H54 (cell line): ENCODE results near the gene TLR2.

Experiments used
- DNase-seq: peaks from one replicate; pipeline ENCODE4 v3.0.0; 2011; ENCODE audit warnings: low spot score, mixed read lengths; ENCODE audit not compliant: insufficient read length
- FAIRE-seq: peaks from 3 replicates; lab custom pipeline; 2011; peaks lifted over from hg19 to GRCh38; lab: Jason Lieb, UNC
- POLR2A ChIP-seq: IDR thresholded peaks from 2 replicates; pipeline ENCODE4 v1.6.1; 2011; ENCODE audit warnings: low read depth, mild to moderate bottlenecking, low read length

TLR2 gene

DNA sequence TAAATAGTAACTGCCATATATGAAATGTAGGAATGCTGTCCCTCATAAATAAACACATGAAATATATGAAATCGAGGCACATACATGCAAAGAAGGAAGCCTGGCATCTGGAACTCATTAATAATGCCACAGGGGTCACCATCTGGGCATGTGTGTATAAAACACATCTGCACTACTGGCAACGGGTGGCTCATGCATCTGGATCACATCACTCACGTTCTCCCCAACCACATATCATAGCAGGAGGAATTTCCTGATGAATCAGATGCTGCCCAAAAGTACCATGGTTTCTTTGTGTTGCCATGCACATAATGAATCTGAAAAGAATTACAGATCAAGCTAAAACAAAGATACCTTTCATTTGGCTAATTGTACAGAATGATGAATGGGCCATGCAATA is 47.2 kb downstream of the TLR2 start:
- no peak for TF ChIP-seq POLR2A
- FAIRE-seq (peak; percentile 73), DNase-seq (peak; percentile 35)

DNA sequence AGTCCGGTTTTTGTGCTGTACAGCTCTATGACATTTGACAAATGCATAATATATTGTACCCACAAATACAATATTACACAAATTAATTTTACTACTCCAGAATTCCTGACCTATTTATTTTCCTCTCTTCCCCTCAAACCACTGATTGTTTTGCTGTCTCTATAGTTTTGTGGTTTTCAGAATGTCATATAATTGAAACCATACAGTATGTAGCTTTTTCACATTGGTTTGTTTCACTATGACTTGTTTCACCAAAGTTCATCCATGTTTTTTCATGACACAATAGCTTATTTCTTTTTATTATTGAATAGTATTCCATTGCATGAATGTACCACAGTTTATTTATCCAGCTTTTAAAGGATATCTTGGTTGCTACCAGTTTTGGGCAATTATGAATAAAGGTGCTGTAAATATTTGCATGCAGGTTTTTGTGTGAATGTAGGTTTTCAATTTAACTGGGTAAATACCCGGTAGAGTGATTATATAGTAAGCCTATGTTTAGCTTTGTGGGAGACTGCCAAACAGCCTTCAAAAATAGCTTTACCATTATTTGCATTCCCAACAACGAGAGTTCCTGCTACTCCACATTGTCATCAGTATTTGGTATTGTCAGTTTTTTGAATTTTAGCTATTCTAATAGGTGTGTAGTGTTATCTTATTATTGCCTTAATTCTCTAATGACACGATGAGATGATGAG is 49.8 kb downstream of the TLR2 start:
- FAIRE-seq (no peak), DNase-seq (no peak)
- TF ChIP-seq POLR2A = no peak

DNA sequence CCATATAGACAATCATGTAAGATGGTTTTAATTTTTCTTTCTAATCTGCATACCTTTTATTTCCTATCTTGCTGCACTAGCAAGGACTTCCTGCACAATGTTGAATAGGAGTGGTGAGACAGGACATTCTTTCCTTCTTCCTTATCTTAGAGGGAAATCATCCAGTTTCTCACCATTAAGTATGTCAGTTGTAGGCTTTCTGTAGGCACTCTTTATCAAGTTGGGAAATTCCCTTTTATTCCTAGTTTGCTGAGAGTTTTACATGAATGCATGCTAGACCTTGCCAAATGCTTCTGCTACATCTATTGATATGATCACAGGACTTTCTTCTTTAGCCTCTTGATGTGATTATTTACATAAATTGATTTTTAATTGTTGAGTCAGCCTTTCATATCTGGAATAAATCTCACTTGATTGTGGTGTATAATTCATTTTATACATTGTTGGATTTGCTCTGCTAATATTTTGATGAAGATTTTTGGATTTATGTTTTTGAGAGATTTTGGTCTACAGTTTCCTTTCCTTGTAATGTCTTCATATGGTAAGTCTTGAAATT is 51.9 kb downstream of the TLR2 start:
- no peak for TF ChIP-seq POLR2A
- FAIRE-seq = no peak
- no peak for DNase-seq

DNA sequence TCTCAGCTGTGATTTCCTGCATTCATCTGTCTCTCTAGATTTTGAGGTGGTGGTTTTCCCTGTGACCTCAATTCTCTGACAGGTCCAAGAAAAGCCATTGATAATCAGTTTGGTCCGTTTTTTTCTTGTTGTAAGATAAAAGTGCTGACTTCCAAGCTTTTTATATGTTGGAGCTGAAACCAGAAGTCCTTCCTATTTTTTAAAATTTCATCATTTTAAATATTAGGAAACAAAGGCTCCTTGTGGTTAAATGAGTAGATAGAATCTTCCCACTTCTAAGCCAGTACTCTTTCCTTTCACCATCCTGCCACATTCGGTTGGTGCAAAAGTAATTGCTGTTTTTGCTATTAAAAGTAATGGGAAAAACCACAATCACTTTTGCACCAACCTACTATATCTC is 57.5 kb downstream of the TLR2 start:
- no peak for DNase-seq
- no peak for TF ChIP-seq POLR2A
- no peak for FAIRE-seq

DNA sequence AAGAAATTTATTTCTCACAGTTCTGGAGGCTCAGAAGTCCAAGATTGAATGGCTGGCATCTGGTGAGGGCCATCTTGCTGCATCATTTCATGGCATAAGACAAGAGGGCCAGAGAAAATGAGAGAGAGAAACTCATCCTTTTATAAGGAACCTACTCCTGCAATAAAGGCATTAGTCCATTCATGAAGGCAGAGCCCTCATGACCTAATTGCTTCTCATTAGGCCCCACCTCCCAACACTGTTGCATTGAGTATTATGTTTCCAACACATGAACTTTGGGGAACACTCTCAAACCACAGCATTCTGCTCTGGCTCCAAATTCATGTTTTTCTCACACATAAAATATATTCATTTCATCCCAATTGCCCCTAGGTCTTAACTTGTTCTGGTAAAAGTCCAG is 61.6 kb downstream of the TLR2 start:
- no peak for FAIRE-seq
- DNase-seq = no peak
- no peak for TF ChIP-seq POLR2A

DNA sequence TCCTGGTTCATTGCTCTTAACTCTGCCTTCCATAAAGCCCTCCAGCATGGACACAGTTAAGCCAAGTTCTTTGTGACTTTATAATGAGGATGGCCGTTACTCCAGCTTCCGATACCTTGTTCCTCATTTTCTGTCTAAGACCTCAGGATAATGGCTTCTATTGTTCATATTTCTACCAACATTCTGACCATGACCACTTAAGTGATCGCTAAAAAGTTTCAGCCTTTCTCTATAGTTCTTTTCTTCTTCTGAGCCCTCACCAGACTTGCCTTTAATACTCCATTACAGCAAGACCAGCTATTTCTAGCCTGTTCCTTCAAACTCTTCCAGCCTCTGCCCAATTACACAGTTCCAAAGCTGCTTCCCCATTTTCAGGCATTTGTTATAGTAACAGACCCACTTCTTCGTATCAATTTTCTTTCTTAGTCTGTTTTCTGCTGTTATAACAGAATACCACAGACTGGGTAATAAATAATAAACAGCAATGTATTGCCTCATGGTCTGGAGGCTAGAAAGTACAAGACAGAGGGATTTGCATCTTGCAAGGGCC is 63.4 kb downstream of the TLR2 start:
- TF ChIP-seq POLR2A = no peak
- FAIRE-seq = no peak
- DNase-seq = no peak

DNA sequence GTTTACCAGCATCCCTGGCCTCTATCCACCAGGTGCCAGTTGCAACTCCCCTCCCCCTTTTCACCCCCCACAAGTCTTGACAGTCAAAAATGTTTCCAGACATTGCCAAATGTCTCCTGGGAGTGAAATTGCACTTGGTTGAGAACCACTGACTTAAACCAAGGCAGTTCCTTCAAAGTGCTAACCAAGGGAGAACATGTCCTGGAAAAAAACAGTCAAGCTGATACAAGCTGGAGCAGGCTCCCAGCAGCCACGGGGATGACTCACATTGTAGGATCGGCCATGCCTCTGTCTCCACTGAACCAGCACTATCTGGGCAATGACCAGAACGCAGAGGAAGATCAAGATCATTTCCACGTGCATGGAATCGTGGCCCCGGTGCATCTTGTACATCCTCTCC is 64.3 kb downstream of the TLR2 start:
- no peak for TF ChIP-seq POLR2A
- peak; percentile 33 for FAIRE-seq
- DNase-seq = peak; percentile 23

DNA sequence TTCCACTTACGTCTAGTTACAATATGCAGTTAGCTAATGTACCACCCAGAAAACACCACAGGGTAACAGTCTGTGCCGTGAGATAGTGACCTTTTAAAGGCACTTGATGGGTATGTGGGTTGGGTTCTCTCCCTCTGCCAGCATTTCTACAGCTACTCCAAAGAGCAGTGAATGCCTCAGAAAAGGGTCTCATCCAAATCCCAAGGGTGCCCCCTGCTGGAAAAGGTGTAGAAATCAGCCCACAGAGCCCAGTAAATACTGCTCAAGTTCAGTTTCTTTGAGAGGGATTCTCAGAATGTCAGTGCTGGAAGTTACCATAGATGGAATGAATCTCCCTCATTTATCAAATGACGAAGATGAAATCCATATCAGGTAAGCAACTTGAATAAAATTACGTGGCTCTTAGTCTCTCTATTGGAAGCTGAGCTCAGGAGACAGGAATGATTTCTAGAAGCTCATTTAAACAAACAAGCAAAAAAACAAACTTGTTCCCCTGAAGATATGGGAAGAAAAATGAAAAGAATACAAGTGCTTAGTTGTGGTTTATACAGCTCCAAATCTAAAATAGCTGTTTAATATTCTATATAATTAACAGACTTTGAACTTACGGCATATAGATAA is 66.2 kb downstream of the TLR2 start:
- FAIRE-seq (peak; percentile 55), DNase-seq (peak; percentile 29)
- TF ChIP-seq POLR2A = no peak

DNA sequence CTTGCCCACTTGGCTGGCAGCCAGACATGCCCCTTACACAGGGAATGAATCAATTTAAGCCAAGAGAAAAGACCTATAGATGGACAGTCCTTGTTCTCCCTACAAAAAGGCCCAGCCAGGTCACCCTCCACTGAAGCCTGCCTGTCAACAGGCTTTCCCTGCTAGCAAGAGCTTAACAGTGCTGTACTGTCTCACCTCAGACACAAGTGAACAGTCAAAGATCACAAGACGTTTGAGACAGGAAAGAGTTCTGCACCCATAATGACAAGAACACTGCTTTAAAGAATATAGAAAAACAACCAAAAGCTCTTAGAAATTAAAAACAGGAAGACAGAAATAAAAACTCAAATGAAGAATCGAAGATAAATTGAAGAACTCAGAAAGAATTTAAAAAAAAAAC is 71.1 kb downstream of the TLR2 start:
- TF ChIP-seq POLR2A = no peak
- no peak for DNase-seq
- FAIRE-seq = no peak
